ENCODE data around the gene PTPRM. TPM values are rescaled to one million over a fixed set of nuclear protein-coding genes. Genes with fewer than 3 reads are reported as not detected.

PTPRM gene
- total and polyA plus RNA-seq, 2 donors (not counting 3 experiments of a cell fraction or from before 2014, with no cell fraction given): 37.4 to 43.7 TPM

DNA sequence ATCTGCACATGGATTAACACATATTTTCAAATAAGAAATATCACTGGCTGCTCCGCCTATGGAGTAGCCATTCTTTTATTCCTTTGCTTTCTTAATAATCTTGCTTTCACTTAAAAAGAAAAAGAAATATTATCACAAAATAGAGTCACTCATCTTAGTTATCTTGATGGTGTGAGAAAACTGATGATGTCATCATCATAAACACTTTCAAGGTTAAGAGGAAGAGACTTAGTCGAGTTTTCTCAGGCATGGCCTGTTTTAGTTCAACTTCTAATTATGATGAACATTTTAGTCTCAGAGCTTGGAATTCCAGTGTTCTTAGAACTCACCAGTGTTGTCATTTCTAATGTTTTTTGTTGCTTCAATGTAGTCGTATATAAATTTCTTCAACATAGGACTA, 506.1 kb downstream of the PTPRM start:
- no peaks in the 10 kb centered on the region for H3K79me2 ChIP-seq (ENCODE audit: control insufficient read depth, insufficient read depth, low read length)
- no peaks in the 10 kb centered on the region for H3K36me3 ChIP-seq (ENCODE audit: control insufficient read depth in 2 of 2, extremely low read depth in 1 of 2, insufficient read depth in 2 of 2, low read length in 2 of 2)
- H3K9ac ChIP-seq (replicated peaks; ENCODE audit: extremely low read depth, insufficient read depth, low read length): no peak overlapping the region
- dilution Hi-C loops (cut with MboI; ENCODE audit: extremely low pct_ligation_motif_present, low sequenced_read_pairs) (no loop called here), intact Hi-C loops (cut with micrococcal nuclease) (no loop called here)
- H3K27me3 ChIP-seq (ENCODE audit: control insufficient read depth in 2 of 2, insufficient read depth in 2 of 2, low read length in 2 of 2): no peaks in the 10 kb centered on the region
- BruUV-seq (replicated peaks): no TSS peak
- H3K27ac ChIP-seq (ENCODE audit: insufficient read depth, low read depth, low read length): no peak overlapping the region
- H4K20me1 ChIP-seq (replicated peaks; ENCODE audit: control insufficient read depth, extremely low read depth, insufficient read depth, low read length): no peaks in the 10 kb centered on the region
- no peak overlapping the region for H2AFZ ChIP-seq (ENCODE audit: low read depth, low read length)
- FAIRE-seq (no peak), DNase-seq (ENCODE audit: low read depth, low spot score) (no peak)
- H3K4me1 ChIP-seq (ENCODE audit: control insufficient read depth, extremely low read depth, insufficient read depth, low read length): no peaks in the 10 kb centered on the region
- CTCF ChIA-PET: no interaction called here
- no peaks in the 10 kb centered on the region for H3K9me3 ChIP-seq (replicated peaks; ENCODE audit: control insufficient read depth, insufficient read depth, low read length)
- no peak overlapping the region for H3K4me2 ChIP-seq (ENCODE audit: insufficient read depth, low read length)
- H3K9me1 ChIP-seq (replicated peaks; ENCODE audit: control insufficient read depth, extremely low read depth, insufficient read depth, low read length): no peaks in the 10 kb centered on the region
- TF ChIP-seq, protein P1, sequence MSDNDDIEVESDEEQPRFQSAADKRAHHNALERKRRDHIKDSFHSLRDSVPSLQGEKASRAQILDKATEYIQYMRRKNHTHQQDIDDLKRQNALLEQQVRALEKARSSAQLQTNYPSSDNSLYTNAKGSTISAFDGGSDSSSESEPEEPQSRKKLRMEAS (IDR thresholded peaks at IDR 0.05; ENCODE audit: insufficient read depth, insufficient read length): no peak
- no peak for TF ChIP-seq FOS (IDR thresholded peaks at IDR 0.05; ENCODE audit: borderline replicate concordance, insufficient read depth, low read length)
- TF ChIP-seq POLR2AphosphoS5 (IDR thresholded peaks at IDR 0.05; ENCODE audit: insufficient read depth, low read depth, low read length): no peak
- POLR2A ChIA-PET: no interaction called here
- H3K4me3 ChIP-seq (replicated peaks in 1 of 3; ENCODE audit: insufficient read depth in 1 of 3, low read depth in 1 of 3, low read length in 3 of 3): no peak overlapping the region

DNA sequence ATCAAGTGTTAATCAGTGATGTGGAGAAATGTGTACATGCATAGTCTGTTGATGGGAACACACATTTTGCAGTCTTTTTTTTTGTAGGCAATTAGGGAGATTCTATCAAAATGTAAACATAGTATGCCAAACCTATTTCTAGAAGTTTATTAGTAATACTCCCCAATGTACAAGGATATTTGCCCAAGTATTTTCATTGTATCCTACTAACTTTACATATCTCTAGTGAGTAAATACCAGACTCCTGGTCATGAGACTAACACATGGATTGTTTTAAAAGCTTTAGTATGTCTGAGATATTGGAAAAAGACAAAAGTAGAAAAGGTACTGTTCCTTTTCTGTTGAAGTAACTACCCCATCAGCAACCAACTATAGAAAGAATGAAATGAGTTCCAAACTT, 513.0 kb downstream of the PTPRM start:
- Histone ChIP-seq H3K4me2 (ENCODE audit: insufficient read depth, low read length) (no peak overlapping the region), H2AFZ (ENCODE audit: low read depth, low read length) (no peak overlapping the region), H3K4me1 (ENCODE audit: control insufficient read depth, extremely low read depth, insufficient read depth, low read length) (no peaks in the 10 kb centered on the region), H3K27ac (ENCODE audit: insufficient read depth, low read depth, low read length) (no peak overlapping the region), H4K20me1 (replicated peaks; ENCODE audit: control insufficient read depth, extremely low read depth, insufficient read depth, low read length) (no peaks in the 10 kb centered on the region), H3K9me3 (replicated peaks; ENCODE audit: control insufficient read depth, insufficient read depth, low read length) (no peaks in the 10 kb centered on the region), H3K9me1 (replicated peaks; ENCODE audit: control insufficient read depth, extremely low read depth, insufficient read depth, low read length) (no peaks in the 10 kb centered on the region), H3K9ac (replicated peaks; ENCODE audit: extremely low read depth, insufficient read depth, low read length) (no peak overlapping the region), H3K36me3 (ENCODE audit: control insufficient read depth in 2 of 2, extremely low read depth in 1 of 2, insufficient read depth in 2 of 2, low read length in 2 of 2) (no peaks in the 10 kb centered on the region), H3K4me3 (replicated peaks in 1 of 3; ENCODE audit: insufficient read depth in 1 of 3, low read depth in 1 of 3, low read length in 3 of 3) (no peak overlapping the region), H3K27me3 (ENCODE audit: control insufficient read depth in 2 of 2, insufficient read depth in 2 of 2, low read length in 2 of 2) (no peaks in the 10 kb centered on the region), H3K79me2 (ENCODE audit: control insufficient read depth, insufficient read depth, low read length) (no peaks in the 10 kb centered on the region)
- ChIA-PET CTCF (no interaction called here), POLR2A (no interaction called here)
- DNase-seq (ENCODE audit: low read depth, low spot score): no peak
- BruUV-seq (replicated peaks): no TSS peak
- no peak for FAIRE-seq
- intact Hi-C loops (cut with micrococcal nuclease) (loop anchor here (10.0 kb wide), 1 partner anchor 855 kb away; no protein-coding TSS in a partner anchor), dilution Hi-C loops (cut with MboI; ENCODE audit: extremely low pct_ligation_motif_present, low sequenced_read_pairs) (no loop called here)
- no peak for TF ChIP-seq MYC (IDR thresholded peaks at IDR 0.05; ENCODE audit: low read depth, low read length)

Data from endothelial cell of umbilical vein (primary cell).